Measurements from ENCODE around the gene ERAP2. TPM values are rescaled to one million over a fixed set of nuclear protein-coding genes. Genes with fewer than 3 reads are reported as not detected.

Gene ERAP2
- polyA plus RNA-seq, 1 donor = 9.8 TPM

- DNase-seq = no peak
Observed at GRCh38 chr5:96962540-96962991, 86.3 kb downstream of the ERAP2 start.

DNA sequence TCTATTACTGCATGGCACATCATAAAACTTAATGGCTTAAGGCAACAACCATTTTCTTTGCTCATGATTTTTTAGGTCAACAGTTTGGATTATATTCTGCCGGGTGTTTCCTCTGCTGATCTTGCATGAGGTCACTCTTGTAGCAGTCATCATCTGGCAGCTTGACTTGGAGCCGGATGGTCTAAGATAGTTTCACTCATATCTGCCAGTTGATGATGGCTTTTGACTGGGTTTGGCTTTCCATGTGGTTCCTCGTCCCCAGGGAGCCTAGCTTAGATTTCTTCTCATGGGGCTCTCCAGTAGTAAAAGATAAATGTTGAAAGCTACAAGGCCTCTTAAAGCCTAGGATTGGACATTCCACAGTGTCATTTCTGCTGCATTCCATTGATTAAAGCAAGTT is 87.0 kb downstream of the ERAP2 start:
- no peak for DNase-seq

GRCh38 chr5:96966801-96967200 is 90.5 kb downstream of the ERAP2 start:
- no peak for DNase-seq

- no peak for DNase-seq
Observed at GRCh38 chr5:96967400-96967799, 91.1 kb downstream of the ERAP2 start.

DNA sequence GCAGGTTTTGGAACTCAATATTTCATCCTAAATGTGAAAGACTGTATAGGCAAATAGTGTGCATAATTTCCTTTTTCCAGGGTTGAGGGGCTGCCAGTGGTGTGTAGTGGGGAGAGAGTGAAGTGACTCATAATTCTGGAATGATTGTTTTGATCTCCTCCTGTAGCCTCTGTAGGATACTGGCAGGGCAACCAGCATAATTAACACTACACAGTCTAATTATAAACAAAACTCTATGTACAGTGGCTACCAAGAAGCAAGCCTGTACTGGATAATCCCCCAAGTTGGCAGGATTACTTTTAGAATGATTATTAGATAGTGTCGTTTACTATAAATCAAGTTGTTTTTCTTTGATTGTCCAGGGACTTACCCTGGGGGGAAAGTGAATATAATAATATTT is 91.8 kb downstream of the ERAP2 start:
- no peak for DNase-seq

DNA sequence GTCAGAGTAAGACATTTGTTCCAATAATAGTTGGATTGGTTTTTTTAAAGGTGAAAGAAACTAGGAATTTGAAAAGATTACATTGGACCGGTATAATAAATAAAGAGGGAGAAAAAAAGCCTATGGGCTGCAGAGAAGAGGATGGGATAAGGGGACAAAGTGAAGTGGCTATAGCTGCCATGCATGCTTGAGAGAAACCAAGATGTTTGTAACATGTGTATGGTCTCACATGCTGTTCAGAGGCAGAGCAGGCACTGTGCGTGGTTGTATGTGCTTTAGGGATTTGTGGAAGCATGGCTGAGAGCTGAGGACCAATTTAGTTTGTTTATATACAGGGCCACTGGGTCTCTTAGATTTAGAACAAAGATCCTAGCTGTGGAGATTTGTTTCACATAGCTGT is 92.3 kb downstream of the ERAP2 start:
- no peak for DNase-seq

Other genes starting within 250 kb of the ERAP2 start
- 138 TPM for gene CAST, start 214.1 kb upstream of the ERAP2 start, polyA plus RNA-seq (ENCODE audit: insufficient read length)
- 55.3 TPM for gene ERAP1, start 68.6 kb upstream of the ERAP2 start, polyA plus RNA-seq (ENCODE audit: insufficient read length)
- 33.6 TPM for gene LNPEP, start 59.6 kb downstream of the ERAP2 start, polyA plus RNA-seq (ENCODE audit: insufficient read length)

Data from left kidney (tissue), 2 donors.